IMR-90 (cell line): ENCODE data around the gene ZSCAN5A. TPM values are rescaled to one million over a fixed set of nuclear protein-coding genes. Genes with fewer than 3 reads are reported as not detected.

Source experiments
- microRNA-seq, 2 experiments: library from miRNA; stranded (forward) in 1 of 2; unstranded in 1 of 2; fragments of 10-50 nt in 1 of 2; fragments of <30 nt in 1 of 2; gene quantifications in 1 of 2; microRNA quantifications in 1 of 2; one replicate each; pipeline versions ENCODE3 to v1.1.0; 2013 to 2020; ENCODE audit not compliant: insufficient read depth in 1 of 2, insufficient read length in 1 of 2, unreplicated experiment in 1 of 2
- polyA plus RNA-seq, 3 experiments: library from polyadenylated mRNA; depleted of rRNA; stranded (reverse); fragments of >200 nt; gene quantifications; 2 replicates each; pipeline ENCODE4 v1.2.3, GENCODE V29; 2012; ENCODE audit warnings: low replicate concordance in 1 of 3
- small RNA-seq, 5 experiments: library from RNA; depleted of rRNA; stranded (forward); fragments of <200 nt; gene quantifications; one replicate each; pipeline ENCODE3, GENCODE V24; 2012
- total RNA-seq: library from RNA; depleted of rRNA; stranded (reverse); fragments of >200 nt; gene quantifications from 2 replicates; pipeline ENCODE4 v1.2.3, GENCODE V29; 2012; rRNA removed

ZSCAN5A gene
- total and polyA plus RNA-seq, 2 of the 4 experiments (the other 2 are of a cell fraction), result 4.3 to 5.0 TPM

Small RNA genes within 50 kb of the gene (microRNA-seq; reads per million reads assigned to microRNA genes)
- gene RF00019 (ENCODE audit: insufficient read depth, insufficient read length), result not detected

Small RNA genes within 50 kb of the gene (small RNA-seq; reads per million reads assigned to genes)
- 0 reads per million in 5 experiments for gene RF00019

Other genes starting within 250 kb of the ZSCAN5A start
- gene ZNF787, start 193.5 kb downstream of the ZSCAN5A start, total RNA-seq, result 4.8 and 5.6 TPM in 2 replicates
- 11.2 and 17.7 TPM in 2 replicates for gene ZNF787, start 193.5 kb downstream of the ZSCAN5A start, polyA plus RNA-seq (2012; rRNA removed)
- gene ZNF444, start 173.6 kb downstream of the ZSCAN5A start, total RNA-seq, result 2.5 and 3.3 TPM in 2 replicates
- 20.3 and 25.2 TPM in 2 replicates for gene ZNF444, start 173.6 kb downstream of the ZSCAN5A start, polyA plus RNA-seq (2012; rRNA removed)
- gene GALP, start 138.8 kb downstream of the ZSCAN5A start, total RNA-seq, result not detected in 2 replicates
- not detected in 2 replicates for gene GALP, start 138.8 kb downstream of the ZSCAN5A start, polyA plus RNA-seq (2012; rRNA removed)
- gene ZSCAN5B, start 117.1 kb downstream of the ZSCAN5A start, total RNA-seq, result not detected in 2 replicates
- not detected in 2 replicates for gene ZSCAN5B, start 117.1 kb downstream of the ZSCAN5A start, polyA plus RNA-seq (2012; rRNA removed)
- gene ZSCAN5C, start 112.6 kb downstream of the ZSCAN5A start, total RNA-seq, result not detected in 2 replicates
- gene ZSCAN5C, start 112.6 kb downstream of the ZSCAN5A start, polyA plus RNA-seq (2012; rRNA removed), result not detected in 2 replicates
- gene EDDM13, start 42.1 kb downstream of the ZSCAN5A start, total RNA-seq, result not detected in 2 replicates
- gene EDDM13, start 42.1 kb downstream of the ZSCAN5A start, polyA plus RNA-seq (2012; rRNA removed), result not detected in 2 replicates
- gene ZNF582, start 78.7 kb upstream of the ZSCAN5A start, total RNA-seq, result 1.7 and 1.8 TPM in 2 replicates
- gene ZNF582, start 78.7 kb upstream of the ZSCAN5A start, polyA plus RNA-seq (2012; rRNA removed), result 1.6 and 1.9 TPM in 2 replicates
- 5.4 and 6.9 TPM in 2 replicates for gene ZNF583, start 89.5 kb upstream of the ZSCAN5A start, total RNA-seq
- gene ZNF583, start 89.5 kb upstream of the ZSCAN5A start, polyA plus RNA-seq (2012; rRNA removed), result 1.9 and 2.8 TPM in 2 replicates
- 3.4 and 4.7 TPM in 2 replicates for gene ZNF667, start 162.5 kb upstream of the ZSCAN5A start, total RNA-seq
- gene ZNF667, start 162.5 kb upstream of the ZSCAN5A start, polyA plus RNA-seq (2012; rRNA removed), result 1.3 and 1.8 TPM in 2 replicates
- 2.3 and 2.8 TPM in 2 replicates for gene ZNF471, start 193.0 kb upstream of the ZSCAN5A start, total RNA-seq
- gene ZNF471, start 193.0 kb upstream of the ZSCAN5A start, polyA plus RNA-seq (2012; rRNA removed), result 1.9 and 2.5 TPM in 2 replicates
- gene ZFP28, start 224.1 kb upstream of the ZSCAN5A start, total RNA-seq, result 6.4 and 6.5 TPM in 2 replicates
- 2.7 and 3.0 TPM in 2 replicates for gene ZFP28, start 224.1 kb upstream of the ZSCAN5A start, polyA plus RNA-seq (2012; rRNA removed)